C4-2B (cell line): ENCODE measurements around the gene BTRC.

Experiments used
- CTCF ChIP-seq: fragments of 450-650 bp; conservative IDR thresholded peaks from 2 replicates; pipeline ENCODE4 v1.5.1; 2017; ENCODE audit warnings: mild to moderate bottlenecking
- ZFX ChIP-seq: fragments of 450-650 bp; IDR thresholded peaks from 2 replicates; pipeline ENCODE4 v1.6.1; 2017

GRCh38 chr10:101447477-101447876 lies 93.5 kb downstream of the BTRC start:
- TF ChIP-seq CTCF, result no peak
- no peak for TF ChIP-seq ZFX
